GM18498 (cell line): ENCODE measurements around the gene KMT5C.

Experiments
- ATAC-seq: cut with Tn5 transposase; IDR thresholded peaks from one replicate; pipeline ENCODE4 v1.9.1; 2021; ENCODE audit warnings: mild to moderate bottlenecking, moderate library complexity; ENCODE audit not compliant: unreplicated experiment

The KMT5C gene

DNA sequence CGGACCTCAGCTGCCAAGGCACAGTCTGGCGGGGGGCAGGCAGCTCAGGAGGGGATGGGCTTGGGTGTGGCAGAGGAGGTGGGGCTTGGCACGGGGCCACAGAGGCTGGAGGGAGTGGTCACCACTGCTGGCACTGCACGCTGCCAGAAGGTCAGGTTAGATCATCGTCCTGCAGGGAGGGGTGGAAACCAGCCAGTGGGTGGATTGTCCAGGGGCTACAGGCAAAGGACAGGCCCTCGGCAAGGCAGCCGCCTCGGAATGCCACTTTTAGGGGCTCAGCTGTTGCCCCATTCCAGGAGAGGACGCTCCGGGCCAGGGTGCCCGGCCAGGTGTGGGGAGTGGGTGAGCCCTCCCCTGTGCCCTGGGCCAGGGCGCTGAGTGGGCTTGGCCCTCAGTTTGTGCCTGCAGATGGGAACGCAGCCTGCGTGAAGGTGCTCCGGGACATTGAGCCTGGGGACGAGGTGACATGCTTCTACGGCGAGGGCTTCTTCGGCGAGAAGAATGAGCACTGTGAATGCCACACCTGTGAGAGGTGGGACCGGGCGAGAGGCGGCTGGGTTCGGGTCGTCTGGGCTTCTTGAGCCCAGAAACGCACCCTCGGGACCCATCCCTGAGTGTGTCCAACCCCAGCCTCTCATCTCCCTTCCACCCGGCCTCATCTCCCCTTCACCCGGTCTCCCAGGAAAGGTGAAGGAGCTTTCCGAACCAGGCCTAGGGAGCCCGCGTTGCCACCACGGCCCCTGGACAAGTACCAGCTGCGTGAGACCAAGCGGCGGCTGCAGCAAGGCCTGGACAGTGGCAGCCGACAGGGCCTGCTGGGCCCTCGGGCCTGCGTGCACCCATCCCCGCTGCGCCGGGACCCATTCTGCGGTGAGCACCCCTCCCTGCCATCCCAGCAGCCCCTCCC is 6.4 kb downstream of the KMT5C start:
- no peak for ATAC-seq

DNA sequence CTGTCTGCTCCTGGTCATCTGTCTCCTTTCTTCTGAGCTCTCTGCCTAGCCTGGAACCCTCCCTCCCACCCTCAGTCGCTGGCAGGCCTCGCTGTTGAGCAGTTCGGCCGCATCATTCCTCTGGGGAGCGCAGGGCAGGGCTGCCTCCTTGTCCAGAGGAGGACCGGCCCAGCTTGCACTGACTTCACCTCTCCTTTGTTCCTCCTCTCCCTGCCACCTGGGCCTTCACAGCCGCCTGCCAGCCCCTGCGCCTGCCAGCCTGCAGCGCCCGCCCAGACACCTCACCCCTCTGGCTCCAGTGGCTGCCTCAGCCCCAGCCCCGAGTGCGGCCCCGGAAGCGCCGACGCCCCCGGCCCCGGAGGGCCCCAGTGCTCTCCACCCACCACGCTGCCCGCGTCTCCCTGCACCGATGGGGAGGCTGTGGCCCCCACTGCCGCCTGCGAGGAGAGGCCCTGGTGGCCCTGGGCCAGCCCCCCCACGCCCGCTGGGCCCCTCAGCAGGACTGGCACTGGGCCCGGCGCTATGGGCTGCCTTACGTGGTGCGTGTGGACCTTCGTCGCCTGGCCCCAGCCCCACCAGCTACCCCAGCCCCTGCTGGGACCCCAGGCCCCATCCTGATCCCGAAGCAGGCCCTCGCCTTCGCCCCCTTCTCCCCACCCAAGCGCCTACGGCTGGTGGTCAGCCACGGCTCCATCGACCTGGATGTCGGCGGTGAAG is 7.2 kb downstream of the KMT5C start:
- no peak for ATAC-seq

DNA sequence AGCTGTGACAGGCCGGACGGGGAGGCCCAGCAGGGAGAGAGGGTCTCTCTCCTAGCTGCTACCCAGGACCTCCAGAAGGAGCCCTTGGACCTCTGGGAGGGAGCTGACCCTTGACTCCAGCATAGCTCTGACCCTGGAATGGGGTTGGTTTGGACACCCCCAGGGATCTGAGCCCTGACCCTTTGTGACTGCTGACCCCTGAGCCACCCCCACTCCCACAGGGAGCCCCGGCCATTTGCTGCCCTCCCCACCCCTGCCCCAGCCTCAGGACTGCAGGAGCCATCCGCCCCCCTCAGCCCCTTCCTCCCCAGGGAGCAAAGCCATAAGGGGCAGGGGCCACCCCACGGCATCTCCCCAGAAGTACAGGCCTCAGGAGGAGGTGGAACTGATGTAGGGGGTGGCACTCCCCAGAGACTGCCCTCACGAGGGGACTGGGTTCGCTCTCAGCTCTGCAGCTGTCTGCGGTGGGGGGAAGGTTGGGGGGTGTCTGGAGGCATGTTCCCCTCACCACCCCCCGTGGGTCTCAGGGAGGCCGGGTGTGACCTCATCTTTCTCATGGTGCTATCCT is 7.8 kb downstream of the KMT5C start:
- ATAC-seq, result no peak

DNA sequence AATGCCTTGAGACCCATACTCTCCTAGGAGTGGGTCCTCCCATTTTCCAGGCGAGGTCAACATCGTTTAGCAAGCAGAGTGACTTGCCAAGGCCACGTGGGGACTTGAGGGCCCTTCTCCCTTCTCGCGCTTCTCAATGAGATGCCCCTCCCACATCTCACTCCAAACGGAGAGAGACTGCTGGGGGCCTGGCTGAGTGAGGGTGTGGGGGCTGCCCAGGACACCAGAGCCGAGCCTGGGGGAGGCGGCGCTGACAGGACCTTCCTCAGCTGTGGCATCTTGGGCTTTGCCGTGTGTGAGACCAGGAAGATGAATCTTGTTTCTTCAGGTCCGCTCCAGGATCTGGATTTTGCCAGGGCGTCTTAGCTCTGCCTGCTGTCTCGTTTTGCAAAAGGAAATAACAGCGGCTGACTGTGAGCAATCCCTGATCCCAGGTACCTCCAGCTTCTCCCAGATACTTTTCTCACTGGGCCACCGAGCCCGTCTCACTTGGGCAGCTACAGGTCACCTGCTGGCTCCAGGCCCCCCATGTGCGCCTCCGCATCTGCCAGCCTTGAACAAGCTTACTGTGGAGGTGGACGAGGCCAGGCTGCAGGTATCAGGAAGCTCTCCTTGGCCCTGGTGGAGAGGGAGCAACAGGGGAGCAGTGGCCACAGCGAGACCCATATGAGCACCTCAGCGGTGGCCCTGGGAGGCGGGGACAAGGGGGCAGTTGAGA is 8.8 kb downstream of the KMT5C start:
- ATAC-seq, result no peak

DNA sequence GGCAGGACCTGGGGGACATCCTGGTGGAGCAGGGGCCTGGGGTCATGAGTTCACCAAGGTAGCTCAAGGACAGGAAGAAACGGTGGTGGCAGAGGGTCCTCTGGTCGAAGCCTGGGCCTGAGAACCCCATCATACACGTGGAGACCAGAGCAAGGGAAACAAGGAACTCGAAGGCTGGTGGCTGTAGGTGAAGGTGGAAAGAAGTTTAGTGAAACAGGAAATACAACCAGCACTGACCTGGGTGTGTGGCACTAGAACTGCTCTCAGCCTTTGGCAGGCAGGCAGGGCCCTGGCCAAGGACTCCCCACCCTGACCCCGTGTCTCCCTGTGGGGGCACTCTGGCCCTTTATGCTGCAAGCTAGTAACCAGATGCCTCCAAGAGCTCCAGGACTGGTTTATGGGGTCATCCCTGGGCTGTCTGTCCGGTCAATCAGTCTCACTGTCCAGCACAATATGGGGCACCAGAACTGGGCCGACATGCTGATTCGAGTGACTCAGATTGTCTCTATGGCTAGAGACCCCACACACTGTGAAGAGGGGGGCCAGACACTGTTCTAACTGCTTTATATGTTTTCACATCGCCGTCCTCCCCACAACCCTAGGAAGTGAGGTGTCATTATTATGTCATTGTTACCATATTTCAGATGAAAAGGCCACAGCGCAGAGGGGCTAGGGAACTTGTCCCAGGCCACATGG is 11.1 kb downstream of the KMT5C start:
- no peak for ATAC-seq

DNA sequence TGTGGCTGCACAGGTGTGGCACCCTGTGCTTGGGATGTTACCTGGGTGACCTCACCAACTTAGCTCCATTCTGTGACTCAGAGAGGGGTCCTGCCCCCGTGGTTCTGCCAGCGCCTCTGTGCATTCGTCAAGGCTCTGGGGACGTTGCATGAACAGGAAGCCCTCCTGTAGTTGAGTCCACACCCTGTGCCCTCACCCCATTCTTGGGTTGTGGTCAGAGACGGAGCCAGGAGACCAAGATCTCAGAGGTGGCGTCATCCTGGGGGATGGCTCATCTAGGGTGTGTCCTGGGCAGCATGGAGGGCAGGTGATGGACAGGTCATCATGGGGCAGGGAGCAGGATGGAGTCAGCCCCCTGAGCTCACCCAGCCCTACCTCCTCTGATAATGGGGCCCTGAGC is 12.4 kb downstream of the KMT5C start:
- ATAC-seq, result no peak

DNA sequence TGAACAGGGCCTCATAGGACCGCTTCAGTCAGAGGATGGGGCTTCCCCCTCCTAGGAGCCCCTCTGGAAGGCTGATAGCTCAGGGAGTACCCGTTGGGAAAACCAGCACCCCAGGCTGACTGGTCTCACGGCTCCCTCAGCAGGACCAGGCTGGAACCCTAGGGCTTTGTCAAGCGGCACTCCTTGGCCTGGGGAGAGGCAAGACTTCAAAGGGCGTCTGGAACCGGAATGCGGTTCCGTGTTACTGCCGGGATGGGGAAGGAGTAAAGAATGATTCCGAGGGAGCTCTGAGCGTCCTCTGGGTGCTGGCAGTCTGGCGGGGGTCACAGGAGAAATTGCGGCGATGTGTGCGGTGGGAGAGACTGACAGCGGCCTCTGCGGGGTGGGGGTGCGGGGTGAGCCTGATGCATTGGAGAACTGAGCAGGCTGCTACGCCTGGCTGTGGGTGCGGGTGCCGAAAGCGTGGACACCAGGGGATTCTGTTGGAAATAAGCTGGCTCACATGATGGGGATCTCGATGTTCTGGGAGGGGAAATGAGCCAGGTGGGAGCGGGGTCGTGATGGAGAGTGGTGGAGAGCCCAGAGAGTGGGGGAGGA is 13.0 kb downstream of the KMT5C start:
- ATAC-seq, result no peak

DNA sequence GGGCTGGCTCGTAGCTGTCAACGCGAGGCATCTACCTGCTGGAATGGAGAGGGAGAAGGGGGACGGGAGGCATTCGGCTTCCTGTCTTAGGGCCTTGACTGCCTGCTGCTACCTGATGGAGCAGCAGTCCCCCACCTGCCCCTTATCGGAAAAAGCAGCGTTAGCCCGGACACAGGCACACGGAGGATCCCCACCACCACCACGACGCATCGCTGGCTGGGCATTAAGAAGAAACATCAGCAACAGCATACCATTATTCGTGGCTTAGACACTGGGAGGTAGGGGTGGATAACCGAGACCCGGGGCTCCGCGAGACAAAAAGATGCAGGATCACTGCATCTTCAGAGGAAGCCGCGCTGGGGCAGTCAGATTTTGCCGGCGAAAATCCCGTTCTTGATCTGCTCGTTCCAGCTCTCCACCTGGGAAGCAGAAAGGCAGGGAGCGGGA is 13.7 kb downstream of the KMT5C start:
- no peak for ATAC-seq

DNA sequence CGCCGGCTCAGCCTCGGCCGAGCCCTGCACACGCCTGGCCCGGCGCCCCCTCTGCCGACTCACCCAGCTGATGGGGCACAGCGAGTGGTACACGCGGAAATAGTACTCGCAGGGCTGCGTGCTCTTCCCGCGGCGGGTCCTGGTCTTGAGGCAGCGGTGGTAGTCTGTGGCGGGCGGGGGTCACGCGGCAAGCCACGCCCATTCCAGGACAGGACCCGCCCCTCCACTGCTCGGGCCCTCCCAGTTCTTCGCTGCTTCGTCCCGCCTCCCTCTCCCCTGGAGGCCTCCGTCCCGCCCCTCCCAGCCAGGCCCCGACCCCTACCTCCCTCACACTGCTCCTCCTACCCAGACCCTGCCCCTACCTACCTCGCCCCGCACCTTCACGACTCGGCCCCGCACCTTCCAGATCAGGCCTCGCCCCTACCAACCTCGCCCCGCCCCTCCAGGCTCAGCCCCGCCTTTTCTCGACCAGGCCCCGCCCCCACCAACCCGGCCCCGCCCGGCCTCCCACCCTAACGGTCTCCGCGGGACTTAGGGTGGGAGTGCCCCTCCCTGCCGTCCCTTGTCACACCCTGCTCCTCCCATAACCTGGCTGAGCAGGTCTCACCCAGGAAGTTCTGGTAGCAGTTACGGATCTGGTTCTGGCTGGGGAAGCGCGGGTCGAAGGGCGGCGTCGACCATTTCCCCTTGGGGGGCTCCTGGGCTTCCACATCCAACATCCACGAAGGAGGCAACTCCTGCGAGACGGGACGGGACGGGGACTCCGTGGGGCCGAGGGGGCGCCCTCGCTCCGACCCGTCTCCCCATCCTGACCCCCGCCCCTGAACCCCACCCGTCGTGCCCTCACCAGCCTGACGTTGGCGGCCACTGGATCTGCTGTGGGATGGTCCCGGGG is 14.4 kb downstream of the KMT5C start:
- ATAC-seq, result no peak

DNA sequence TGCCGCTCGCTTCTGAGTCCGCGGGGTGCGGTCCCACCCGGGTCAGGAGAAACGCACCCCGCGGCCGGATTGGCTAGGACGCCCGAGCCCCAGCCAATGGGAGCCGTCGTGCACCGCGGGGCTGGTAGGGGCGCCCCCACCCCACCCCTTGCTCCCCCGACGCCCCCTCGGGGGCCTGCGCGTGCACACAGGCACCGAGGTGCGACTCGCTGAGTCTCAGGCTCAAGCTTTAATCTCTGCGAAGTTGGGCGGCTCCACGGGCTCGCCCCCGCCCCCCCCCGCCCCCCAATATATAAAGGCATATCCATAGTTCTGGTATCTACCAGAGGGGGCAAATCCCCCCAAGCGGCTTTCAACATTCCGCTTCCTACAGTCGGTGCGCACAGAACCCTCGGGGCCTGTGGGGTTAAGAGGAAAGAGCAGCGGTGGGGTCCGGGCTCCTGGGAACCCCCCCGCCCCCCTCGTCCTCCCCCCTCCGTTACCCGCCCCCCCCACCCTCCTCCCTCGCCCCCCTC is 15.1 kb downstream of the KMT5C start, which contains the start of gene COX6B2:
Gene COX6B2, minus strand, starts transcription at position 22 of the 515 bp plus-strand sequence. CDS start 198 bp downstream, outside the sequence.
- no peak for ATAC-seq

DNA sequence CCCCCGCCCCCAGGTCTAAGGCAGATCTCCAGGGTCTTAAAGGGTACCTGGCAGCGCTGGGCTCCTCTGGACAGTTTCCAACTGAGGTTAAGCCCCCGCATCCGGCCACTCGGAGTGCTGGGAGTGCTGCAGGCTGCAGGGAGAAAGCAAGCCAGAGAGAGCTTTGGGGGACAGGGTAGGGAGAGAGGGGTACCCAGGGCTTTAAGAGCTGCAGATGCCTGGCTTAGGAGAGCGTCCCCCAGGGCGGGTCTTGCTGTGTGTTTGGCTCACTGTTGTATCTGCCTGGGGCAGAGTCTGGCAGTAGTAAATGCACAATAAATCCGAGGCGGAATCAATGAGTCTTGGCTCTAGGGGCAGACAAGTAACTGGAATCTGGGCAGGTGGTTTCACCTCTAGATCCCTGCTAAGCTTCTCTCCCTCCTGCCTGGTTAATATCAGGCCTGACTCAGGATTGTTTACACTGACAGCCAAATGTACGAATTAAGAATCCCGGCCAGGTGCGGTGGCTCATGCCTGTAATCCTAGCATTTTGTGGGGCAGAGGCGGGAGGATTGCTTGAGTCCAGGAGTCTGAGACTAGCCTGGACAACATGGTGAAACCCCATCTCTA is 15.6 kb downstream of the KMT5C start:
- no peak for ATAC-seq

DNA sequence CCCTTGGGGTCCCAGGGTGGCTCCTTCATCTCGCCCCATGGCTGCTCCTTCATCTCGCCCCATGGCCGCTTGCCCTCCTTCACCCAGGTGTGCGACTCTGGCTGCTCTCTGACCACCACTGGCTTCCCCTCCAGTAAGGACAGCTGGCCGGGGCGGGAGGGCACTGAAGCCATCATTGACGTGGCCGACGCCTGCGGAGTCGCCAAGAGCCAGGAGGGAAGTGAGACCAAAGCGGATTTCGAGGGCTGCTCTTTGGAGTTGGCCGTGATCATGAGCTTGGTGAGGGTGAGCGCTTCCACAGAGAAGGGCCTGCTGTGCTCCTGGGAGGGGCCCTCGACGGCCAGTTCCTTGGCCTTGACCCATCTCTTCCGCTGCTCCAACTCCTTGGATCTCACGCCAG is 18.8 kb downstream of the KMT5C start:
- no peak for ATAC-seq

DNA sequence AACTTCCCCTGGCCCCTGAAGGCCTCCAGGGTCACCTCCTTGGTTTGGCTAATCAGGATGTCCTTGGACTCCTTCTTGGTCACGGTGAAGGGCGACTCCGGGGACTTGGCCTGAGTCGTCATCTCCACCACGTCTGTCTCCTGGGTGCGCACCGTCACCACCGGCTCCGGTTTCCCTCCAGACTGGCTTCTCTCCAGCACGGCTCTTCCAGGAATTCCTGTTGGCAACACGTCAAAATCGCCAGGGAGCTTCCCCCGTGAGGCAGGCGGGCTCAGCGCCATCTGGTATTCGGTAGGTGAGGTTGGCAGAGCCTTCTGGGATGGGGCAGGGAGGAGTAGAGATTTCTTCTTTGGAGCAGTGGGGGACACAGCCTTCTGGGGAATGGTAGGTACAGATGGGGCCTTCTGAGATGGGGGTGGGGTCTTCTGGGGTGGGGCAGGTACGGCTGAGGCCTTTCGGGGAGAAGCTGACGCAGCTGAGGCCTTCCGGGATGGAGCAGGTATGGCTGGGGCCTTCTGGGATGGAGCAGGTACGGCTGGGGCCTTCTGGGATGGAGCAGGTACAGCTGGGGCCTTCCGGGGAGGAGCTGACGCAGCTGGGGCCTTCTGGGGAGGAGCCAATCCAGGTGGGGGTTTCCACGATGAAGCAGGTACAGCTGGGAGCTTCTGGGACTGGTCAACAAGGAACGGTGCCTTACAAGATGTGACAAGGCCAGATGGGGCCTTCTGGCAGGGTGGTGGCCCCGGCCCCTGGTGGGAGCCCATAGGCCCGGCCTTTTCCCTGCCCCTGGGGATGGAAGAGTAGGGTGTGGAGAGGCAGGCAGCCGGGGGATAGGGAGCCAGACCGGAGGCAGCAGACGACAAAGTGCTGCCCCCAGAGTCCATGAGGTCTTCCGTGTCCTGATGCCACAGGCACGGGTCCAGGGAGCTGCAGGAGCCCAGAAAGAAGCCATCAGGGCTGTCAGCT is 19.6 kb downstream of the KMT5C start:
- ATAC-seq, result no peak

DNA sequence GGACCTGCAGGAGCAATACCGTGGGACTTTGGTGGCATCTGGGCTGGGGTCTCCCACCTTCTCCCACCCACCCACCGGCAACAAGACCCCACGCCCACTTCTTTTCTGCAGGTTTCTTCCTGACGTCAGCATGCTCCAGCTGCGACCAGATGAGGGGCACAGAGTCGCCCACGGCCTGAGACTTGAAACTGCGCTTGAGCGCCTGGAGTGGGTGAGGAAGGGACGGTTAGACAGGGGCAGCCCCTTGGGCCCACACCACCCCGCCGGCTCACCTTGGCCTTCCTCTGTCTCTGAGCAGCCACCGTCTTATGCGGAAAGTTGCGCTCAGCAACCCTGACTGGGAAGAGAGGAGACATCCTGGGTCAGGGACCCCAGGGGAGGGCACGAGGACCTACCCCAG is 21.2 kb downstream of the KMT5C start:
- no peak for ATAC-seq

DNA sequence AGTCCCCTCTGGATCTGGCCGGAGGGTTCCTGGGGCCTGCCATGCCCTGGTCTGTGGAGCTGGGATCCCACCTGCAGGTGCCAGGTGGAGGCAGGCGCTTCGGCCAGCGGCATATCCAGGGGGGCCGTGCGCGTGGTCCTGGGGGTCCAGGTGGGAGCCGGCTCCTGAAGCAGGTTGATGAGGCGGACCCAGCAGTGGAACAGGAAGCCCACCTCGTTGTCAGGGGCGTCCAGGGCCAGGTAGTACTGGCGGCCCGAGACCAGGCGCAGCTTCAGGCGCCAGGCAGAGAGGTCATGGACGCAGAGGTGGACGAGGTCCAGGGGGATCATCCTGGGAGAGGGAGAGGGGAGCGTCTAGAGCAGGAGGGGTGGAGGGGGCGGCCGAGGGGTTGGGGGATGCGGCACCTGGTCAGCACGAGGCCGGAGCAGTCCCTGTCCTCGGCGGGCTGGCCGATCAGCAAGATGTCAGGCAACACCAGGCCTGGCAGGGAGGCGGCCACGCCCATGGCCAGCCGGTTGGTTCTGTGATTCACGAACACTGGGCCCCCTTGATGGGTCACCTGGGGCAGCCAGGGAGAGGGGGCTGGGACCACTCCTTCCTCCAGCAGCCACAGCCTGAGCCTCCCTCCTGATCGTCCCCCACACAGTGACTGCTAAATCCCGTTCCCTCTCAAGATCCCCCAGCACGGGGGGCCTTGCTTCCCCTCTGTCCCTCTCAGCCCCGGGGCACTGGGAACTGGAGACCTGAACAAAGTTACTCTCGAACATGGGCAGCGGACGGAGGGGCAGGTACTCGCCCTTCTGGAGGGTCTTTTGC is 22.7 kb downstream of the KMT5C start:
- ATAC-seq, result no peak

DNA sequence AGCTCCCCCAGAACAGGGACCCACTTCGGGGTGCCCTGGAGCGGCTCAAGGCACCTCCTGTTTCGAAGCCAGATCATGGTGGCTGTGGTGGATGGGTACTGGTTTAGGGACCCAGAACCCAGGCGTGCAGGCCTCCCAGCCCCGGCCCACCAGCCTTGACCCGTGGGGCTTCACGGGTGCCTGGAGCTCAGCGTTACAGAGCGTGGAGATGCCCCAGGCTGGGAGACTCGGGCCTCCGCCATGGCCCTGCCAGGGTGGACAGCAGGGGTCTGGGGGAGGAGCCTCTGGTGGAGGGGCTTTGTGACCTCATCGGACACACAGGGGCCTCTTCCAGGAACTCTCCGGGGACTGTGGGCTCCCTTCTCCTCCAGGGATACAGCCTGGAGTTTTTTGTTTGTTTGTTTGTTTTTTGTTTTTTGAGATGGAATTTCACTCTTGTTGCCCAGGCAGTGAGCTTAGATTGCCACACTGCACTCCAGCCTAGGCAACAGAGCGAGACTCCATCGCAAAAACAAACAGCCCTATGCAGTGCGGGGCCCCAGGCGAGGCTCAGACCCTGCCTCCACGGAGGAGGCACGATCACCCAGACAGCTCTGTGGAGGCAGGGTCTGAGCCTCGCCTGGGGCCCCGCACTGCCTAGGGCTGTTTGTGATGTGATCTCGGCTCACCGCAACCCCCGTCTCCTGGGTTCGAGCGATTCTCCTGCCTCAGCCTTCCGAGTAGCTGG is 23.5 kb downstream of the KMT5C start, which contains the start of gene GARIN5B:
Gene GARIN5B, minus strand, starts transcription at position 271 of the 727 bp plus-strand sequence. Its CDS starts 194 bp downstream, at position 77.
- no peak for ATAC-seq
